Natural killer cell (primary cell): ENCODE data around the gene TBL1X. TPM values are rescaled to one million over a fixed set of nuclear protein-coding genes. Genes with fewer than 3 reads are reported as not detected.

Experiments
- ATAC-seq, 3 donors: fragments of 150-1000 bp in 2 of 3; fragments of 200-7000 bp in 1 of 3; cut with Tn5 transposase; 1 replicate in 1 of 3; 2 replicates in 2 of 3; pipeline ENCODE4 v1.10.0; 2021; ENCODE audit warnings: mild to moderate bottlenecking in 2 of 3, moderate library complexity in 2 of 3
- DNase-seq, 2 donors: peaks; one replicate each; pipeline versions ENCODE4 v3.0.0 to v3.0.0-alpha.2; 2013 to 2021; ENCODE audit warnings: mixed read lengths in 1 of 2
- H3K27ac ChIP-seq: one replicate; pipeline ENCODE4 v1.5.1; 2013; ENCODE audit warnings: mild to moderate bottlenecking, low read length
- H3K27me3 ChIP-seq: one replicate; pipeline ENCODE4 v1.6.1; 2013; ENCODE audit warnings: low read length; ENCODE audit not compliant: control insufficient read depth, insufficient read depth
- H3K36me3 ChIP-seq: one replicate; pipeline ENCODE4 v1.6.1; 2013; ENCODE audit warnings: low read length; ENCODE audit not compliant: control insufficient read depth, insufficient read depth
- H3K4me1 ChIP-seq: one replicate; pipeline ENCODE4 v1.6.1; 2013; ENCODE audit warnings: low read length; ENCODE audit not compliant: control insufficient read depth, insufficient read depth
- H3K4me3 ChIP-seq: one replicate; pipeline ENCODE4 v1.5.1; 2013; ENCODE audit warnings: low read length
- H3K9me3 ChIP-seq: one replicate; pipeline ENCODE4 v1.6.1; 2013; ENCODE audit warnings: low read length; ENCODE audit not compliant: control insufficient read depth, insufficient read depth
- H3K27ac Mint-ChIP-seq, 2 donors: one replicate each; pipeline ENCODE4 v1.8.0; 2022; ENCODE audit warnings: mild to moderate bottlenecking in 2 of 2, mixed read lengths in 2 of 2, moderate library complexity in 1 of 2
- H3K27me3 Mint-ChIP-seq, 2 donors: one replicate each; pipeline ENCODE4 v1.8.0; 2022; ENCODE audit warnings: low read depth in 2 of 2, mixed read lengths in 2 of 2
- H3K36me3 Mint-ChIP-seq: one replicate; pipeline ENCODE4 v1.8.0; 2022; ENCODE audit warnings: mixed read lengths
- H3K4me1 Mint-ChIP-seq, 2 donors: one replicate each; pipeline ENCODE4 v1.8.0; 2022; ENCODE audit warnings: mixed read lengths in 2 of 2
- H3K4me3 Mint-ChIP-seq: one replicate; pipeline ENCODE4 v1.8.0; 2022; ENCODE audit warnings: mild to moderate bottlenecking, moderate library complexity, mixed read lengths
- H3K9me3 Mint-ChIP-seq, 2 donors: one replicate each; pipeline ENCODE4 v1.8.0; 2022; ENCODE audit warnings: mixed read lengths in 2 of 2
- WGBS: methylation state at CpG from one replicate; pipeline ENCODE4 v1.1.7; 2013; ENCODE audit warnings: missing lambda C conversion rate; ENCODE audit not compliant: insufficient coverage; 5-methylcytosine and 5-hydroxymethylcytosine counted together
- intact Hi-C: fragments of 100-400 bp; cut with micrococcal nuclease; formaldehyde crosslinking; loops from one replicate; pipeline ENCODE4 v1.14.2; 2022
- total RNA-seq, 4 donors: library from RNA; stranded (reverse); fragments of 120-200 nt in 1 of 4; gene quantifications; one replicate each; pipeline versions ENCODE4 v1.2.3 to v1.2.4, GENCODE V29; 2013 to 2022
- TF ChIP-seq, protein P1 (sequence below): fragments of 200-600 bp; IDR thresholded peaks from one replicate; pipeline ENCODE4 v1.8.0; 2022; ENCODE audit warnings: antibody characterized with exemption

Gene TBL1X
- total RNA-seq, 3 donors from 2014 or later (not counting 1 experiment from before 2014, with no cell fraction given): 21.9 to 43.8 (median 32.7) TPM

DNA sequence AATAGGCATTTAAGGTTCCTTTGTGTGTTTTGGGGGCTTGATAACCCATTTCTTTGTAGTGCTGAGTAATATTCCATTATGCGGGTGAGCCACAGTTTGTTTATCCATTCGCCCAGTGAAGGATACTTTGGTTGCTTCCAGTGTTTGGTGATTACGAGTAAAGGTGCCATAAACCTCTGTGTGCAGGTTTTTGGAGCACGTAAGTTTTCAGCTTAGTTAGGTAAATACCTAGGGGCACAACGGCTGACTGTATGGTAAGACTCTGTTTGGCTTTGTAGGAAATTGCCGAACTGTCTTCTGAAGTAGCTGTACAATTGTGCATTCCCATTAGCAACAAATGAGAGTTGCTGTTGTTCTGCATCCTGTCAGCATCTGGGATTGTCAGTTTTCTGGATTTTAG is 3.8 kb upstream of the TBL1X start:
- H3K9me3 Mint-ChIP-seq: no peaks in the 10 kb centered on the region

DNA sequence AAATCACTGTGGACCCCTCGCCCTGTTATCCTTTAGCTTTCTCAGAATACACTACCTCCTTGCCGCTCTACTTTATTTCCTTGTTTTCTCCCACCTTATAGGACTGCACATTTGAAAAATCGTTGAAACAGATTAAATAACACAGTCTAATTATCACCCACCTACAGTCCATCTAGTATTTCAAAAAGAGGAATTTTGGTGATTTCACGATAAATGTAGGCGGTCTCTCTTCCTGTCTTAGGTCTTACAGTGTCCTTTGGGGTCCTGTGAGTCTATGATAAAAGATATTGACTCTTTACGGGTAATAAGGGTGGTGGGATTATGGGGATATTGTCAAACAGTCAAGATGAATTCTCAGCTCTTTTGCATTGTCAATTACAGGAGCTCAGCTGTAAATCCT is 2.4 kb upstream of the TBL1X start:
- H3K27ac Mint-ChIP-seq: peak overlapping the region; percentile 94
- intact Hi-C loops: loop anchor here (2.0 to 5.0 kb wide), 2 partner anchors 180 to 258 kb away; no protein-coding TSS in a partner anchor
- TF ChIP-seq, protein P1, sequence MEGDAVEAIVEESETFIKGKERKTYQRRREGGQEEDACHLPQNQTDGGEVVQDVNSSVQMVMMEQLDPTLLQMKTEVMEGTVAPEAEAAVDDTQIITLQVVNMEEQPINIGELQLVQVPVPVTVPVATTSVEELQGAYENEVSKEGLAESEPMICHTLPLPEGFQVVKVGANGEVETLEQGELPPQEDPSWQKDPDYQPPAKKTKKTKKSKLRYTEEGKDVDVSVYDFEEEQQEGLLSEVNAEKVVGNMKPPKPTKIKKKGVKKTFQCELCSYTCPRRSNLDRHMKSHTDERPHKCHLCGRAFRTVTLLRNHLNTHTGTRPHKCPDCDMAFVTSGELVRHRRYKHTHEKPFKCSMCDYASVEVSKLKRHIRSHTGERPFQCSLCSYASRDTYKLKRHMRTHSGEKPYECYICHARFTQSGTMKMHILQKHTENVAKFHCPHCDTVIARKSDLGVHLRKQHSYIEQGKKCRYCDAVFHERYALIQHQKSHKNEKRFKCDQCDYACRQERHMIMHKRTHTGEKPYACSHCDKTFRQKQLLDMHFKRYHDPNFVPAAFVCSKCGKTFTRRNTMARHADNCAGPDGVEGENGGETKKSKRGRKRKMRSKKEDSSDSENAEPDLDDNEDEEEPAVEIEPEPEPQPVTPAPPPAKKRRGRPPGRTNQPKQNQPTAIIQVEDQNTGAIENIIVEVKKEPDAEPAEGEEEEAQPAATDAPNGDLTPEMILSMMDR: no peak
- DNase-seq (no peak), ATAC-seq (no peak)
- no peaks in the 10 kb centered on the region for H3K36me3 ChIP-seq
- H3K9me3 ChIP-seq: no peaks in the 10 kb centered on the region
- H3K4me1 ChIP-seq: peaks cover 41% of the 10 kb centered on the region
- H3K9me3 Mint-ChIP-seq: no peaks in the 10 kb centered on the region
- no peaks in the 10 kb centered on the region for H3K27me3 ChIP-seq
- H3K36me3 Mint-ChIP-seq: no peaks in the 10 kb centered on the region
- H3K4me3 Mint-ChIP-seq: peak overlapping the region; percentile 88
- no peak overlapping the region for H3K4me3 ChIP-seq
- H3K27ac ChIP-seq: peak overlapping the region; percentile 49
- peaks cover 28 to 30% of the 10 kb centered on the region in 2 donors for H3K4me1 Mint-ChIP-seq
- no peaks in the 10 kb centered on the region for H3K27me3 Mint-ChIP-seq
- 88% methylated on average over 3 of the region's 6 CpGs for WGBS

More for the DNA sequence above, 3.8 kb upstream of the TBL1X start:
- Mint-ChIP-seq H3K4me1 (peaks cover 36 to 40% of the 10 kb centered on the region in 2 donors), H3K27ac (peak overlapping the region in 1 of 2 donors; percentile 21), H3K36me3 (no peaks in the 10 kb centered on the region), H3K4me3 (no peak overlapping the region), H3K27me3 (no peaks in the 10 kb centered on the region)
- intact Hi-C loops: loop anchor here (5.0 kb wide), 1 partner anchor 181 kb away; no protein-coding TSS in a partner anchor
- no peak for DNase-seq
- WGBS: 97% methylated on average over 6 of the region's 6 CpGs
- Histone ChIP-seq H3K4me3 (no peak overlapping the region), H3K36me3 (no peaks in the 10 kb centered on the region), H3K27me3 (no peaks in the 10 kb centered on the region), H3K9me3 (no peaks in the 10 kb centered on the region), H3K4me1 (peaks cover 38% of the 10 kb centered on the region), H3K27ac (no peak overlapping the region)
- TF ChIP-seq, protein P1: no peak
- no peak for ATAC-seq

DNA sequence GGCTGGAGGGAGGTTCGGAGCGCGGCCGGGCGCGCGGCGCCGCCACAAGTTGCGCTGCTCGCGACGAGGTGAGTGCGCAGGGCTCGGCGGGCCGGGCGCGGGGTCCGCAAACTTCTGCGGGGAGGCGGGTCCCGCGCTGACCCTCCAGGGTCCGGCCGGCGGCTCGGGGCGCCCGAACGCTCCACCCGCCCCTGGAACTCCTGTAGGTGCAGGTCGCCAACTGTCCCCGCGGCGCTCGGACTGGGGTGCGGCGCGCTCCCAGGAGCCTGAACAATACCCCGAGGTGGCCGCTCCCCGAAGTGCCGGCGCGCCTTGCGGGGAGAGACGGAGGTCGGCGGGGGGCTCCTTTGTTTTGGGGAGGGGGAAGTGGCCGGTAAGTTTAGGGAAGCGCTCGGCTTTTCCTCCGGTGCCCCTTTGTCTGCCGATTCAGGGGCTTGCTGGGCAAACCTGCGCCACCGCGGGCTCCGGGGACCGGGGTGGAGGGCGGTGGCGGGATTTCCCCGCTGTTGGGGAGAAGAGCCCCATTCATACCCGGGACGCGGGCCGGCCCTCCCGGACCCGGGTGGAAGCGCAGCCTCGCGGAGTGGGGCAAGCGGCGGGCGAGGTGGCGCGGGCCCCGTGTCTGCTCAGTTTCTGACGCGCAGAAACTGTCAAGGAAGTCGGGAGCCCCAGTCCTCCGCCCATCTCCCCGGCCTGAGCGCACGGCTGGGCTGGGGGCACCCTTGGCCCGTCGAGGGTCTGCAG is 694 bp downstream of the TBL1X start:
- Mint-ChIP-seq H3K36me3 (no peaks in the 10 kb centered on the region), H3K9me3 (no peaks in the 10 kb centered on the region), H3K27ac (peak overlapping the region; percentile 60 to 70), H3K4me3 (peak overlapping the region; percentile 81), H3K27me3 (peaks cover 0 to 8% of the 10 kb centered on the region in 2 donors), H3K4me1 (peaks cover 34 to 42% of the 10 kb centered on the region in 2 donors)
- Histone ChIP-seq H3K4me3 (peak overlapping the region; percentile 73), H3K27me3 (no peaks in the 10 kb centered on the region), H3K4me1 (peaks cover 41% of the 10 kb centered on the region), H3K36me3 (no peaks in the 10 kb centered on the region), H3K9me3 (no peaks in the 10 kb centered on the region), H3K27ac (peak overlapping the region; percentile 71)
- intact Hi-C loops: loop anchor here (1.0 kb wide), 1 partner anchor 9 kb away; no protein-coding TSS in a partner anchor
- peak; percentile 42 to 61 for DNase-seq
- peak; percentile 42 to 53 (median 48) for ATAC-seq
- whole genome bisulfite sequencing: under 1% methylated on average over 86 of the region's 87 CpGs
- TF ChIP-seq, protein P1: no peak
